Uterus (tissue), 2 donors: ENCODE results near the gene NUDT3.
"Not testable (repeated sequence)": the region's sequence is repeated elsewhere in the genome, so short reads cannot be mapped to it uniquely, and the experiment has no call there.

ENCODE experiments used
- CTCF ChIP-seq, 4 experiments: fragments of 200-600 bp in 2 of 4; fragments of 450-650 bp in 2 of 4; sonication (generic) in 2 of 4; IDR thresholded peaks; one replicate each; pipeline ENCODE4 v1.5.1; 2016 to 2019; ENCODE audit warnings: antibody characterized with exemption in 4 of 4, mild to moderate bottlenecking in 2 of 4, moderate library complexity in 1 of 4
- POLR2A ChIP-seq, 2 donors: fragments of 450-650 bp; IDR thresholded peaks; one replicate each; pipeline ENCODE4 v1.6.1; 2016; ENCODE audit warnings: antibody characterized with exemption in 2 of 2, mild to moderate bottlenecking in 1 of 2, moderate library complexity in 1 of 2

- not testable (repeated sequence) for TF ChIP-seq CTCF, POLR2A (IDR thresholded peaks at IDR 0.05)
Observed at GRCh38 chr6:34377571-34377970, 14.9 kb downstream of the NUDT3 start.
